GM12892 (cell line): ENCODE measurements around the gene ITGA3.
A peak's percentile ranks its signal among the peaks of the same experiment; 100 is the strongest.
"Not testable (repeated sequence)": the region's sequence is repeated elsewhere in the genome, so short reads cannot be mapped to it uniquely, and the experiment has no call there.

Experiments used
- DNase-seq: peaks from one replicate; pipeline ENCODE4 v3.0.0; 2011; ENCODE audit not compliant: insufficient read length
- FAIRE-seq: peaks from 2 replicates; lab custom pipeline; 2011; peaks lifted over from hg19 to GRCh38; lab: Jason Lieb, UNC
- POLR2A ChIP-seq: IDR thresholded peaks from 2 replicates; pipeline ENCODE4 v1.6.1; 2011; ENCODE audit warnings: low read depth, low read length, control low read depth
- POLR2AphosphoS5 ChIP-seq: IDR thresholded peaks from 2 replicates; pipeline ENCODE4 v1.6.1; 2011; ENCODE audit warnings: low read depth, low read length, control low read depth
- TAF1 ChIP-seq: IDR thresholded peaks from 2 replicates; pipeline ENCODE4 v1.6.1; 2011; ENCODE audit warnings: low read depth, mild to moderate bottlenecking, control low read depth, low read length, borderline replicate concordance

ITGA3 gene

GRCh38 chr17:50056217-50056960, 479 bp downstream of the ITGA3 start:
- FAIRE-seq, result peak; percentile 78

GRCh38 chr17:50056961-50057330, 1.0 kb downstream of the ITGA3 start:
- no peak for FAIRE-seq
- no peak for TF ChIP-seq POLR2A
- TF ChIP-seq TAF1, result no peak
- no peak for TF ChIP-seq POLR2AphosphoS5
- no peak for DNase-seq

More at GRCh38 chr17:50056217-50056960, 479 bp downstream of the ITGA3 start:
- TF ChIP-seq POLR2A (no peak), TAF1 (no peak), POLR2AphosphoS5 (no peak)
- peak; percentile 72 for DNase-seq

DNA sequence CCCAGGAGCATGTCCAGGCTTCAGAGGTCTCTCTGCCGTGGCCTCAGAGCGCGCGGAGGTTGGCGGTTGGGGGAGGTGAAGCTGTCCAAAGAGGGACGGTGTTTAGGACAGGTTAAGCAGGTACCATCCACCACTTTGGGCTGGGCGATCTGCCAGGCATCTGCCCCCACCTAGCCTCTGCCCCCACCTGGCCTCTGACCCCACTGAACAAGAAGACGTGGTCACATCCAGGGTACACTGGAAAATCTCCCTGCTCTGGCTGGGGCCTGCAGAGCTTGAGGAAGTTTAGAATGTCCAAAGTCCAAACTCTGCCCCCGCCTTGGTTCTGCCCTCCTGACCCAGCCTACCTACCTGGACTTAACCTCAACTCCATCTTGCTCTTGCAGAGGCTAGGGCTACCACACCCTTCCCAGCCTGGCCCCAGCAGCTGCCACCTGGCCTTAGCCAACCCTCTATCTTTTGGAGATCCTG, 1.6 kb downstream of the ITGA3 start:
- no peak for TF ChIP-seq POLR2A
- no peak for TF ChIP-seq POLR2AphosphoS5
- TF ChIP-seq TAF1, result no peak
- FAIRE-seq, result no peak
- no peak for DNase-seq

DNA sequence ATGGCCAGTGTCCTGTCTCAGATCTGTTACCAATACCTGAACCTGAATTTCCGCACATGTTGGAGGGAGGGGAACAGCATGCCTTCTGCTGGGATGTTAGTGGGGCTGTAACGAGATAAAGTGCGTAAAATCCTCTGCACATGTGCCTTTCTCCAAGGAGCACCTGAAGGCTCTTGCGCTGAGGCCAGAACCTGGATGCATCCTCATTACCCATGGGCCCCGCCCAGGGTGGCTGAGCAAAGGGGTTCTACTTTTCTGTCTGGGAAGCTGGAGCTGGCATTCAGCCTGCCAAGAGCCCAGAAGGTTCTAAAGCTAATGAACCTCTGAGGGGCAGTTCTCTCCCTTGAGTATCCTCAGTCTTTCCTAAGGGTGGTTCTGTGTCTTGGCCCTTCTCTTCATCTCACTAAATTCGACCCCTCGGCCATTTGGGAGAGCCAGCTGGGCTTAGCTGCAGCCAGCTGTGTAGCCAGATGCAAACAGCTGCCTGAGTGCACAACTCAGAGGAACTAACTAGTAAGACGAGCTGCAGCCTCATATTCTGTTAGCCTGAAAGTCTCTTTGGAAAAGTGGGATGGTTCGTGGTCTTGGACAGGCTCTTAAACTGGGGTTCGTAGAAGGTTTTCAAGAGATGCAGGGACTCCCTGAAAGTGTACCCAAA, 2.5 kb downstream of the ITGA3 start:
- no peak for FAIRE-seq
- DNase-seq, result no peak

DNA sequence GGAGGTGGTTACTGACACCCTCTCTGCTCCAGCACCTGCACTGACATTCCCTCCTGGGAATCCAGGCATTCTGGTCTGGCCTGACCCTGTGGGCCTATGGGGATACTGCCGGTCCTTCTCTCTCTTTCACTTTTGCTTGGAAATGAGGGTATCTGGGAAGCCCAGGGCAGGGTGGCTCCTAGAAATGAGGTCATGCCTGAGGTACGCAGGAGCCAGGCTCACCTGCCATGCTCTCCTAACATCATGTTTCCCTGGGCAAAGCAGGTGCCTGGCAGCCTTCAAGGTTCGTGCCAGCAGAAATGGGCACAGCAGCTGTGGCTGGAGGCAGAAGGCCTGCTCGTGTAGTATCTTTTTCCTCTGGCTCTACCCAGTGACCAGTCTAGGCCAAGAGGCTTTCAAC, 3.3 kb downstream of the ITGA3 start:
- no peak for DNase-seq
- TF ChIP-seq POLR2A (no peak), TAF1 (no peak), POLR2AphosphoS5 (no peak)
- no peak for FAIRE-seq

More for the DNA sequence above, 2.5 kb downstream of the ITGA3 start:
- TF ChIP-seq POLR2AphosphoS5 (no peak), POLR2A (no peak), TAF1 (no peak)

DNA sequence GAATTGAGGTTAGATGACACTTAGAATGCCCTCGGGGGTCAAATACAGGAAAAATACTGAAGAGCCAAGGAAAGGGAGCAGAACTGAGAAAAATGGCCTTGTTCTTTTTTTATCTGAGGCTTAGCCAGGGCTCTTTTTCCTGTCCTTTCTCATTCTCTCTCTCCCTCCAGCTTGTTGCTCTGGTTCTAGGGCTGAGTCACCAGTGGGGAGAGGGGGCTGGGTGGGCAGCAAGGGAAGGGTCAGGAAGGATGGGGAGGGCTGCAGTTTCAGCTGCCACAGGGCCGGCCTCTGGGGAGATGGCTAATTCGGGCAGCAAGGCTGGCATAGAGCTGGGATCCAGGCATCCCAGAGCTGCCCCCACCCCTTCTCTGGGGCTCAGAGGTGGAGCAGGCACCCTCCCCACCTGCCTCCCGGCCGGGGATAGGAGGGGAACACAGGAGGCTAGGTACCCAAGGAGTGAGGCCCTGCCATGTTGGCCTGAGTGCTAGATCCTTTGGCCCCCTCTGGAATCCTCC, 3.9 kb downstream of the ITGA3 start:
- TF ChIP-seq TAF1, result no peak
- TF ChIP-seq POLR2AphosphoS5, result no peak
- TF ChIP-seq POLR2A, result no peak
- DNase-seq, result no peak
- FAIRE-seq, result no peak

- TF ChIP-seq POLR2AphosphoS5 (no peak), POLR2A (no peak), TAF1 (no peak)
- FAIRE-seq (no peak), DNase-seq (no peak)
These were observed 5.2 kb downstream of the ITGA3 start for GRCh38 chr17:50060951-50061712.

DNA sequence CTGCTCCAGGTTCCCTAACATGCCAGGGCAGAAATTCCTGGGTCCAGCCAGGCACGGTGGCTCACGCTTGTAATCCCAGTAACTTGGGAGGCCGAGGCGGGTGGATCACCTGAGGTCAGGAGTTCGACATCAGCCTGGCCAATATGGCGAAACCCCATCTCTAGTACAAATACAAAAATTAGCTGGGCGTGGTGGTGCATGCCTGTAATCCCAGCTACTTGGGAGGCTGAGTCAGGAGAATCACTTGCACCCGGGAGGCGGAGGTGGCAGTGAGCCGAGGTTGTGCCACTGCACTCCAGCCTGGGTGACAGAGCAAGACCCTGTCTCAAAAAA, 5.8 kb downstream of the ITGA3 start:
- DNase-seq, FAIRE-seq: not testable (repeated sequence)

GRCh38 chr17:50062293-50063243, 6.7 kb downstream of the ITGA3 start:
- FAIRE-seq (no peak), DNase-seq (no peak)
- TF ChIP-seq TAF1 (no peak), POLR2AphosphoS5 (no peak), POLR2A (no peak)

DNA sequence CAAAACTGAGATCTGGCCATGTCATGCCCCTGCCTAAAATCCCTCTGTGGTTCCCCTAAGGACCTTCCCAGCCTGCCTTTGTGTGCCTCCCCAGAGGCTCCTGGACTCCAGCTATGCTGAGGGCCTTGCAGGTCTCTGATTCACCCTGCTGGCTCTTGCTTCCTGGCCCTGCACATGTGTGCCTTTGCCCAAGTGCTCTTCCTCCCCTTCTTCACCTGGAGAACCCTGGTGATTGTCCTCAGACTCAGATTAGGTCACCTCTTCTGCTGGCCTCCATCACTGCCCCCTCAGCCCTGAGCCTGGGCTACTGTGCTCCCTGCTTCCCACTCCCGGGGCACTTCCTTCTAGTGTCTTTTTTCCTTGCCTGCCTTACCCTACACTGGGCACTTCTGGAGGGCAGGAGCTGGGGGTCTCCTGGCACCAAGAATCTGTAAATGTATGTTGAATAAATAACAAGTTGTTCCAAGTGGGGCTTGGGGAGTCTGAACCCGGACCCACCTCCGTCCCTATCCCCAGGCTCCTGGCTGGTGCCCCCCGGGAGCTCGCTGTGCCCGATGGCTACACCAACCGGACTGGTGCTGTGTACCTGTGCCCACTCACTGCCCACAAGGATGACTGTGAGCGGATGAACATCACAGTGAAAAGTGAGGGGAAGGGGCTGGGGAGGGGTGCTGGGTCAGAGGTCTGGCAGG, 7.8 kb downstream of the ITGA3 start:
- TF ChIP-seq POLR2A (no peak), POLR2AphosphoS5 (no peak), TAF1 (no peak)
- DNase-seq, result no peak
- FAIRE-seq, result no peak
